Fibroblast of pulmonary artery (primary cell): ENCODE measurements around the gene M6PR.
A peak's percentile ranks its signal among the peaks of the same experiment; 100 is the strongest.

ENCODE experiments used
- DNase-seq: peaks from one replicate; pipeline ENCODE4 v3.0.0-alpha.2; 2010; ENCODE audit warnings: low read depth
- H3K4me3 ChIP-seq: replicated peaks from 2 replicates; pipeline ENCODE4 v1.5.1; 2011; ENCODE audit warnings: low read depth, mild to moderate bottlenecking, control low read depth, low read length, moderate library complexity
- CTCF ChIP-seq: IDR thresholded peaks from 2 replicates; pipeline ENCODE4 v1.5.1; 2011; ENCODE audit warnings: mild to moderate bottlenecking, control low read depth, low read length, inconsistent platforms; ENCODE audit errors: missing control alignments

Gene M6PR

GRCh38 chr12:8949342-8950220 is at the start of gene M6PR:
M6PR (minus strand) TSS chr12:8949645; CDS start chr12:8946404, 3,241 bp downstream.
- peak; percentile 94 for DNase-seq
- peak within 1 kb of the TSS; percentile 84 for H3K4me3 ChIP-seq
- TF ChIP-seq CTCF, result peak; percentile 56

DNA sequence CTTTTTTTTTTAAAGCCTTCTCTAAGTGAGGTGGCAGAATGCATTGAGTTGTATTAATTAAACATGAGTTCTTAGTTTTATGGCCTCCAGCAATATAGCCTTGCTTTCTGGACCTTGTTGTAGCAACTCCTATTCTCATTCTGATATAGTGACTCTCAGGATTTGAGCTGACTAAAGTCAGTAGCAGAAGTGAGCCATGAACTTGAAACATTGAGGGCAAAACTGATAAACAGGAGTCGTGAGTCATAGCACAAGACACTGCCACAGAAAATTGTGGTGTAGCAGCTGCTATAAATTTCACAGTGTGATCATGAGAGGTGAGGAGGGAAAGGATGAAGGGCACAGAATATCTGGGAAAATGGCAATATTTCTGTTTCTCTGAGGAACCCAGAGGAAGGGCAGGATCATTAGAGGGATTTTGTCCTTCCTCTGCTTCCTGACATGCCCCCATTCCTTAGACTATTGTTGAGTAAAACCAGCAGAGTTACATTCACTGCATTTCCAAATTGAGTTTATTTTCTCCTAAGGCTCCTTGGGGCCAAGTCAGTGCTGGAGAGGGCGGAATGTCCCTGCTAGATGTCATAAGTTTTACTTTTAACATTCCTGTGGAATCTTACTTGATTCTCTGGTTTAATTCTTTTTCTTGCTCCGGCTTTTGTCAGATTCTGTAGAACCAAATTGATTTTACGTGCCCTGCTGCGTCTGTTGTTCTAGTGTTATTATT is 47.4 kb upstream of the M6PR start:
- peak; percentile 3 for DNase-seq
- TF ChIP-seq CTCF, result no peak
- H3K4me3 ChIP-seq, result no peak overlapping the region

- TF ChIP-seq CTCF, result no peak
- no peak for DNase-seq
- H3K4me3 ChIP-seq, result no peak overlapping the region
Measured at GRCh38 chr12:8995021-8995775, 45.8 kb upstream of the M6PR start.

DNA sequence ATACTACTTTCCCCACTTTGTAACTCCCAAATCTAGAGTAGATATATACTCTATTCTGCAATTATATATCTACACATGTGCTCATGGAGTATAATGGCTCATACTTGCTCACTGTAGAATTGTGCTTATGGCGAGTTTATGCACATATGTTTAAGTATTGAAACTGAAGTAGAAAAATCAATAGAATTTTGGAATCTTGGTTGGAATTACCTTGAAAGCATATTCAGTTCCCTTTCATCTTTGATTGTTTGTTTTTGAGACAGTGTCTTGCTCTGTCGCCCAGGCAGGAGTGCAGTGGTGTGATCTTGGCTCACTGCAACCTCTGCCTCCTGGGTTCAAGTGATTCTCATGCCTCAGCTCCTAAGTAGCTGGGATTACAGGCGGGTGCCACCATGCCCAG is 44.4 kb upstream of the M6PR start:
- TF ChIP-seq CTCF, result no peak
- DNase-seq, result no peak
- H3K4me3 ChIP-seq, result no peak overlapping the region

GRCh38 chr12:8991371-8992345 is 42.2 kb upstream of the M6PR start:
- H3K4me3 ChIP-seq, result no peak overlapping the region
- no peak for TF ChIP-seq CTCF
- no peak for DNase-seq

DNA sequence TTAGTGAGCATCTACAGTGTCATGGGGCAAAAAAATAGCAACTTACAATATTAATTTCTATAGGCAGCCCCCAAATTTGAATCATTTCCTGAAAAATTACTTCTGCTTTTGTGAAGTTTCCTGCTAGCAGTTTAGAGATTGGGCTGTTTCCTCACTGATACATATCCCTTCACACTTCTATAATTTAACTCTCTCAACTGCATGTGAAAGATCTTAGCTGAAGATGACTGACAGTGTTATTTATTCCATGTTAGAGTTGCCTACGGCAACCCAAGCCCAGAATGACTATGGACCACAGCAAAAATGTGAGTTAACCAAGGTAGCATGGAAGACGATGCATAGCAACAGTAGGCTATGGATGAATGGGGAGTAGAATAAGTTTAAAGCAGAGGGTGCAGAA is 40.0 kb upstream of the M6PR start, which contains the start of gene KLRG1:
Gene KLRG1 (plus strand): TSS at position 134 of the 400 bp plus-strand sequence. CDS start 90 bp downstream, at position 224.
- H3K4me3 ChIP-seq, result no peak within 1 kb of the TSS
- no peak for TF ChIP-seq CTCF
- DNase-seq, result no peak
